ENCODE results near the gene CACNB2.

The CACNB2 gene

GRCh38 chr10:18236756-18237155 is 96.5 kb downstream of the CACNB2 start:
- no peak for TF ChIP-seq CTCF (IDR thresholded peaks at IDR 0.05; ENCODE audit: borderline replicate concordance, insufficient read depth, low read depth, low read length)
- H3K4me3 ChIP-seq (ENCODE audit: low read depth, low read length) = no peak overlapping the region

- H3K4me3 ChIP-seq (ENCODE audit: low read depth, low read length) = no peak overlapping the region
- TF ChIP-seq CTCF (IDR thresholded peaks at IDR 0.05; ENCODE audit: borderline replicate concordance, insufficient read depth, low read depth, low read length) = peak; percentile 44
Observed at GRCh38 chr10:18238870-18239485, 98.8 kb downstream of the CACNB2 start.

GRCh38 chr10:18240185-18240882 is 100.1 kb downstream of the CACNB2 start:
- H3K4me3 ChIP-seq (ENCODE audit: low read depth, low read length) = no peak overlapping the region
- no peak for TF ChIP-seq CTCF (IDR thresholded peaks at IDR 0.05; ENCODE audit: borderline replicate concordance, insufficient read depth, low read depth, low read length)

- no peak for TF ChIP-seq CTCF (IDR thresholded peaks at IDR 0.05; ENCODE audit: borderline replicate concordance, insufficient read depth, low read depth, low read length)
- no peak overlapping the region for H3K4me3 ChIP-seq (ENCODE audit: low read depth, low read length)
Observed at GRCh38 chr10:18246967-18247366, 106.7 kb downstream of the CACNB2 start.

GRCh38 chr10:18252086-18252485 is 111.9 kb downstream of the CACNB2 start:
- TF ChIP-seq CTCF (IDR thresholded peaks at IDR 0.05; ENCODE audit: borderline replicate concordance, insufficient read depth, low read depth, low read length) = no peak
- no peak overlapping the region for H3K4me3 ChIP-seq (ENCODE audit: low read depth, low read length)

GRCh38 chr10:18254086-18254485 is 113.9 kb downstream of the CACNB2 start:
- no peak for TF ChIP-seq CTCF (IDR thresholded peaks at IDR 0.05; ENCODE audit: borderline replicate concordance, insufficient read depth, low read depth, low read length)
- no peak overlapping the region for H3K4me3 ChIP-seq (ENCODE audit: low read depth, low read length)

GRCh38 chr10:18254692-18255091 is 114.5 kb downstream of the CACNB2 start:
- TF ChIP-seq CTCF (IDR thresholded peaks at IDR 0.05; ENCODE audit: borderline replicate concordance, insufficient read depth, low read depth, low read length) = no peak
- H3K4me3 ChIP-seq (ENCODE audit: low read depth, low read length) = no peak overlapping the region
